ENCODE data around the gene DMRT3. TPM values are rescaled to one million over a fixed set of nuclear protein-coding genes. Genes with fewer than 3 reads are reported as not detected.

The DMRT3 gene
- total RNA-seq, 6 experiments from 2014 or later: not detected

DNA sequence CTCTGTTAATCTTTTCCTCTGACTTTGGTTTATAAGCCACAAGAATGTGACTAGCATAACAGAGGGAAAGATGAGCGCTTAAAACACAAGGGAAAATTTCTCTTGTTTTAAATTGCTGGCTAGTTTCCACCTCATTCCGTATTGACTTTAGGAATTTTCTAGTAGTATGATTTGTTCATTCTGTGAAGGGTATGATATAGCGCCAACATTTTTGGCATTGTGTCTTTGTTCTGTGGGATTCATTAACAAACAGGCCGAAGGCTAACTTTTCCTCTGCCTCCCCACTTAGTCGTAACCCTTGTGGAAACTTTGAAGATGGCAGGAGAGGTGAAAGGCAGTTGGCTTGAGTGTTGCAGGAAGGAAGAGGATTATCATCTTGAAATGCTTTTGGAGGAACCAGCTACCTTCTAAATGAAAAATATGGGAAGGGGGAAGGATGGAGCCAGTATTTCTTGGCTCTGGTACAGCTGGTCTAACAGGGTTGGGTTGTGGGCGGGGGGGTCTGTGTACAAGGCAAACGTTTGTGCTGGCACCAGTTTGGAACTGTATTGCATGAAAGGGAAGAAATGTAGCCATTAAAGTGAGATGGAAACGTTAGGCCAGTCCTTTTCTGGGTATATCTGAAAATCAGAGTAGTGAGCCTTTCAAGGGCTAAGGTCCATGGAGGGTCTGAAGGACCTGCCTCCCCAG lies 52.2 kb downstream of the DMRT3 start:
- H3K27me3 ChIP-seq: no peaks in the 10 kb centered on the region
- intact Hi-C loops (cut with DNase I): no loop called here
- no peak for ATAC-seq

DNA sequence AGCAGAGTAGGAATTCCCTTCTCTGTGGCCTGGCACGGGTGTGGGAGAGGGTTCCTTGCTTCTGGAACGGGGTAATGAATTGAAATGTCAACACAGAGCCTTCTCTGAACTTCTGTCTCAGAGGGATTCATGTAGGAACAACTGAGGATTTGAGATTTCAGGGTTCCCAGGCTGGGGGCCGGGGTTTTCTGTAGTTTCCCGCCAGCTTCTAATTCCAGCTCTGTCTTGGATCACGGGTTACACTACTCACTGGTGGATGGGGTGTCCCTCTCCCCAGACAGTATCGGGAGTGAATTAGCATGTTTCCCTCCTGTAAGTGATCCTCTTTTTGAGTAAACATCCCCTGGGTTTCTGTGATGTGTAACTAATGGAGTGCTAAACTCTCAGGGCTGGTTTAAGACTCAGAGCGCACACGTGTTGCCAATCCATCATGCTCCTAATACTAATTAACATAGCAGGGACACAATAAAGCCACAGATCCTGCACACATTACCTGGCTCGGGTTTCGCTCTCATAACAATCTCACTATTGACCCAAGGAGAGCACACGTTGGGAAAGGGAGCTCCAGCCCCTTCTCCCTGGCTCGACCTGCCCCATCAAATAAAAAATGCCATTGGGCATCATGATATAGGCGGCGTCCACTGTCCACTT lies 55.6 kb downstream of the DMRT3 start:
- no peaks in the 10 kb centered on the region for H3K4me1 ChIP-seq
- H3K27ac ChIP-seq: no peak overlapping the region
- 30% methylated on average over 6 of the region's 14 CpGs for WGBS (ENCODE audit: insufficient coverage, low coverage, low lambda C conversion rate, missing lambda C conversion rate)
- no peaks in the 10 kb centered on the region for H3K9me3 ChIP-seq
- intact Hi-C loops (cut with DNase I): no loop called here
- DNase-seq (no peak), ATAC-seq (no peak)
- no peaks in the 10 kb centered on the region for H3K36me3 ChIP-seq
- H3K4me3 ChIP-seq: no peak overlapping the region
- TF ChIP-seq POLR2A (IDR thresholded peaks at IDR 0.05) (no peak), CTCF (IDR thresholded peaks at IDR 0.05) (no peak)
- H3K27me3 ChIP-seq: no peaks in the 10 kb centered on the region

More for the DNA sequence above, 52.2 kb downstream of the DMRT3 start:
- no peak overlapping the region for H3K27ac ChIP-seq
- no peak for TF ChIP-seq CTCF (IDR thresholded peaks at IDR 0.05)
- no peak for TF ChIP-seq POLR2A (IDR thresholded peaks at IDR 0.05)
- WGBS (ENCODE audit: insufficient coverage, low coverage, low lambda C conversion rate, missing lambda C conversion rate): 43% methylated on average over 8 of the region's 8 CpGs
- H3K36me3 ChIP-seq: no peaks in the 10 kb centered on the region
- no peaks in the 10 kb centered on the region for H3K4me1 ChIP-seq
- no peak for DNase-seq
- H3K9me3 ChIP-seq: no peaks in the 10 kb centered on the region
- H3K4me3 ChIP-seq: no peak overlapping the region

- no peak for ATAC-seq
- TF ChIP-seq CTCF (IDR thresholded peaks at IDR 0.05) (no peak), POLR2A (IDR thresholded peaks at IDR 0.05) (no peak)
- intact Hi-C loops (cut with DNase I): no loop called here
- no peak overlapping the region for H3K4me3 ChIP-seq
- no peak overlapping the region for H3K27ac ChIP-seq
- no peaks in the 10 kb centered on the region for H3K9me3 ChIP-seq
- no peak for DNase-seq
- WGBS (ENCODE audit: insufficient coverage, low coverage, low lambda C conversion rate, missing lambda C conversion rate): 26% methylated on average over 3 of the region's 3 CpGs
- H3K27me3 ChIP-seq: no peaks in the 10 kb centered on the region
- H3K36me3 ChIP-seq: no peaks in the 10 kb centered on the region
- H3K4me1 ChIP-seq: no peaks in the 10 kb centered on the region
These were observed 57.8 kb downstream of the DMRT3 start for GRCh38 chr9:1034271-1034670.

- peaks cover 0 to 40% of the 10 kb centered on the region in 2 donors for H3K27me3 ChIP-seq
- intact Hi-C loops (cut with DNase I): no loop called here
- WGBS (ENCODE audit: insufficient coverage, low coverage, low lambda C conversion rate, missing lambda C conversion rate): 39% methylated on average over 4 of the region's 4 CpGs
These were observed 63.1 kb downstream of the DMRT3 start for GRCh38 chr9:1039589-1039988.

More at GRCh38 chr9:1039589-1039988, 63.1 kb downstream of the DMRT3 start:
- ATAC-seq (no peak), DNase-seq (no peak)
- Histone ChIP-seq H3K4me1 (no peaks in the 10 kb centered on the region), H3K9me3 (no peaks in the 10 kb centered on the region), H3K36me3 (no peaks in the 10 kb centered on the region), H3K27ac (no peak overlapping the region), H3K4me3 (no peak overlapping the region)
- no peak for TF ChIP-seq CTCF (IDR thresholded peaks at IDR 0.05)
- TF ChIP-seq POLR2A (IDR thresholded peaks at IDR 0.05): no peak

Small RNAs within 50 kb of the gene (small RNA-seq; reads per million reads assigned to genes)
- gene RNU6-1073P: 0 reads per million in 2 experiments

Other genes starting within 250 kb of the DMRT3 start
- not detected for gene DMRT1, start 135.0 kb upstream of the DMRT3 start, total RNA-seq
- under 1 TPM in 1 of 6 experiments, not detected in 5; 0.49 TPM for gene DMRT2, start 73.7 kb downstream of the DMRT3 start, total RNA-seq